ENCODE measurements around the gene RMC1. TPM values are rescaled to one million over a fixed set of nuclear protein-coding genes. Genes with fewer than 3 reads are reported as not detected.

Gene RMC1
- total RNA-seq, 4 donors from 2014 or later = 4.4 to 34.1 (median 26.6) TPM

DNA sequence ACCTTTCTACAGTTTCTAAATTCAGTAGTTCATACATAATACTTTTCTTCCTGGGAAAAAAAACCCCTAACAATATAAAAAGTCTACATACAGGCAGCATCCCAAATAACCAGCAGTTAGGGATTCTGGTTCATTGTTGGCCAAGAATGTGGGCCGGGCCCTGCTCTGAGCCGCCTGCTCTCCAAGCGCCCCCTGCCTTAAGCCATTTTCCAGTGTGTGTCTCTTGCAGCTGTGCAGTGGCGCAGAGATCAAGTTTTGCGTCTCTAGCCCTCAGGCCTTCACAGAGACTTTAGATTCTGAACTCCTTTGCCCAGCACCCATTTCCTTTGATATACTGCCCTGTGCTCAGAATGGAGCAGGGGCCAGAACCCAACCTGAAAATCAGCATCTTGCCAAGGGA is 32.9 kb downstream of the RMC1 start:
- no peak for DNase-seq
- TF ChIP-seq POLR2A (IDR thresholded peaks at IDR 0.05) (no peak), POLR2AphosphoS5 (IDR thresholded peaks at IDR 0.05) (no peak), EP300 (IDR thresholded peaks at IDR 0.05; ENCODE audit: low read depth) (no peak)
- TF ChIP-seq, protein P1, sequence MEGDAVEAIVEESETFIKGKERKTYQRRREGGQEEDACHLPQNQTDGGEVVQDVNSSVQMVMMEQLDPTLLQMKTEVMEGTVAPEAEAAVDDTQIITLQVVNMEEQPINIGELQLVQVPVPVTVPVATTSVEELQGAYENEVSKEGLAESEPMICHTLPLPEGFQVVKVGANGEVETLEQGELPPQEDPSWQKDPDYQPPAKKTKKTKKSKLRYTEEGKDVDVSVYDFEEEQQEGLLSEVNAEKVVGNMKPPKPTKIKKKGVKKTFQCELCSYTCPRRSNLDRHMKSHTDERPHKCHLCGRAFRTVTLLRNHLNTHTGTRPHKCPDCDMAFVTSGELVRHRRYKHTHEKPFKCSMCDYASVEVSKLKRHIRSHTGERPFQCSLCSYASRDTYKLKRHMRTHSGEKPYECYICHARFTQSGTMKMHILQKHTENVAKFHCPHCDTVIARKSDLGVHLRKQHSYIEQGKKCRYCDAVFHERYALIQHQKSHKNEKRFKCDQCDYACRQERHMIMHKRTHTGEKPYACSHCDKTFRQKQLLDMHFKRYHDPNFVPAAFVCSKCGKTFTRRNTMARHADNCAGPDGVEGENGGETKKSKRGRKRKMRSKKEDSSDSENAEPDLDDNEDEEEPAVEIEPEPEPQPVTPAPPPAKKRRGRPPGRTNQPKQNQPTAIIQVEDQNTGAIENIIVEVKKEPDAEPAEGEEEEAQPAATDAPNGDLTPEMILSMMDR (IDR thresholded peaks at IDR 0.05) = no peak
- in situ Hi-C loops (cut with MboI; ENCODE audit: low pct_ligation_motif_present in 1 of 4, low pct_unique_long_range_greater_than_20kb in 1 of 4, low sequenced_read_pairs in 3 of 4) (no loop called here), intact Hi-C loops (cut with DNase I; ENCODE audit: low total_unique reads) (no loop called here)
- H3K27ac ChIP-seq = no peak overlapping the region
- H3K4me3 ChIP-seq = no peak overlapping the region
- WGBS, 2 donors (ENCODE audit: low coverage in 1 of 2) = 90% methylated on average over 5 of the region's 5 CpGs; no CpG with 5 or more reads in 1 of the 2 donors
- no peaks in the 10 kb centered on the region for H3K27me3 ChIP-seq
- no peaks in the 10 kb centered on the region for H3K9me3 ChIP-seq
- peaks cover 0 to 90% (median 44%) of the 10 kb centered on the region in 4 donors for H3K36me3 ChIP-seq
- H3K4me1 ChIP-seq = no peaks in the 10 kb centered on the region

- H3K27ac ChIP-seq = no peak overlapping the region
- H3K9me3 ChIP-seq = no peaks in the 10 kb centered on the region
- TF ChIP-seq POLR2A (IDR thresholded peaks at IDR 0.05) = no peak
- 96% methylated on average over 7 of the region's 7 CpGs; no CpG with 5 or more reads in 1 of the 2 donors for WGBS, 2 donors (ENCODE audit: low coverage in 1 of 2)
- in situ Hi-C loops (cut with MboI; ENCODE audit: low pct_ligation_motif_present in 1 of 4, low pct_unique_long_range_greater_than_20kb in 1 of 4, low sequenced_read_pairs in 3 of 4) = no loop called here
- DNase-seq = no peak
- no peaks in the 10 kb centered on the region for H3K4me1 ChIP-seq
- H3K36me3 ChIP-seq = peaks cover 0 to 85% (median 38%) of the 10 kb centered on the region in 4 donors
- H3K27me3 ChIP-seq = no peaks in the 10 kb centered on the region
- no peak overlapping the region for H3K4me3 ChIP-seq
- intact Hi-C loops (cut with DNase I; ENCODE audit: low total_unique reads) = no loop called here
These were observed 34.0 kb downstream of the RMC1 start for GRCh38 chr18:23537274-23537673.

- DNase-seq = no peak
- TF ChIP-seq EP300 (IDR thresholded peaks at IDR 0.05; ENCODE audit: low read depth) = no peak
- TF ChIP-seq POLR2A (IDR thresholded peaks at IDR 0.05) = no peak
- TF ChIP-seq, protein P1 (IDR thresholded peaks at IDR 0.05) = no peak
- no peaks in the 10 kb centered on the region for H3K9me3 ChIP-seq
- WGBS, 2 donors (ENCODE audit: low coverage in 1 of 2) = 96 to 100% methylated on average over 2 to 9 of the region's 9 CpGs
- intact Hi-C loops (cut with DNase I; ENCODE audit: low total_unique reads) = no loop called here
- H3K4me3 ChIP-seq = no peak overlapping the region
- no peak overlapping the region for H3K27ac ChIP-seq
- peaks cover 0 to 91% (median 40%) of the 10 kb centered on the region in 4 donors for H3K36me3 ChIP-seq
- no peaks in the 10 kb centered on the region for H3K4me1 ChIP-seq
- in situ Hi-C loops (cut with MboI; ENCODE audit: low pct_ligation_motif_present in 1 of 4, low pct_unique_long_range_greater_than_20kb in 1 of 4, low sequenced_read_pairs in 3 of 4) = no loop called here
- no peaks in the 10 kb centered on the region for H3K27me3 ChIP-seq
These were observed 34.7 kb downstream of the RMC1 start for GRCh38 chr18:23538001-23538400.

DNA sequence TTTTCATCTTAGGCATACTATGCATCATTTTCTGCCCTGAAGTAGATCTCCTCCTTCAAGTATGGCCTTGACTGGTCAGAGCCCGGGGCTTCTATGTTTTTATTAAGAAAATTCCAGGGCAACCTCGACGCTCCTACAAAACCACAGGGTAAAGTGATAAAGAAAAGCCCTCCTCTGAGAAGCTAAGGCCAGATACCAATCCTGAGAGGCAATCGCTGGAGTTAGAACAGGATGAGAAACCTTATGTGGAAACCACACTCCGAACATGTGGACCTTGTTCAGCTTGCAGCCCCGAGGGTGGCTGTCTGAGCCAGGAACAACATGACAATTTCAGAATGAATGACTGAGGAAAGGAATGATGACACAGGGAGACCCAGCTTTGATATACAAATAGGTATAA is 35.6 kb downstream of the RMC1 start:
- intact Hi-C loops (cut with DNase I; ENCODE audit: low total_unique reads) = no loop called here
- 85 to 90% methylated on average over 4 to 6 of the region's 6 CpGs for WGBS, 2 donors (ENCODE audit: low coverage in 1 of 2)
- in situ Hi-C loops (cut with MboI; ENCODE audit: low pct_ligation_motif_present in 1 of 4, low pct_unique_long_range_greater_than_20kb in 1 of 4, low sequenced_read_pairs in 3 of 4) = no loop called here
- no peaks in the 10 kb centered on the region for H3K9me3 ChIP-seq
- TF ChIP-seq EP300 (IDR thresholded peaks at IDR 0.05; ENCODE audit: low read depth) (no peak), POLR2A (IDR thresholded peaks at IDR 0.05) (no peak), POLR2AphosphoS5 (IDR thresholded peaks at IDR 0.05) (no peak)
- TF ChIP-seq, protein P1 (IDR thresholded peaks at IDR 0.05) = no peak
- no peak for DNase-seq
- H3K4me3 ChIP-seq = no peak overlapping the region
- peaks cover 0 to 91% (median 42%) of the 10 kb centered on the region in 4 donors for H3K36me3 ChIP-seq
- no peaks in the 10 kb centered on the region for H3K27me3 ChIP-seq
- H3K27ac ChIP-seq = no peak overlapping the region
- no peaks in the 10 kb centered on the region for H3K4me1 ChIP-seq

GRCh38 chr18:23539296-23539695 is 36.0 kb downstream of the RMC1 start:
- intact Hi-C loops (cut with DNase I; ENCODE audit: low total_unique reads) (no loop called here), in situ Hi-C loops (cut with MboI; ENCODE audit: low pct_ligation_motif_present in 1 of 4, low pct_unique_long_range_greater_than_20kb in 1 of 4, low sequenced_read_pairs in 3 of 4) (no loop called here)
- H3K4me3 ChIP-seq = no peak overlapping the region
- peaks cover 0 to 90% (median 42%) of the 10 kb centered on the region in 4 donors for H3K36me3 ChIP-seq
- no peak overlapping the region for H3K27ac ChIP-seq
- 77 to 80% methylated on average over 9 of the region's 9 CpGs for WGBS, 2 donors (ENCODE audit: low coverage in 1 of 2)
- TF ChIP-seq, protein P1 (IDR thresholded peaks at IDR 0.05) = no peak
- TF ChIP-seq EP300 (IDR thresholded peaks at IDR 0.05; ENCODE audit: low read depth) = no peak
- no peak for TF ChIP-seq POLR2AphosphoS5 (IDR thresholded peaks at IDR 0.05)
- no peak for TF ChIP-seq POLR2A (IDR thresholded peaks at IDR 0.05)
- no peak for DNase-seq
- no peaks in the 10 kb centered on the region for H3K9me3 ChIP-seq
- H3K27me3 ChIP-seq = no peaks in the 10 kb centered on the region
- no peaks in the 10 kb centered on the region for H3K4me1 ChIP-seq

Measured in transverse colon (tissue), 4 donors.